Activated T-cell treated with anti-CD3 and anti-CD28 coated beads, Interleukin-2, amount 50 U/mL, for 48 hours (primary cell): ENCODE data around the gene HSP90AA1.

Experiments
- DNase-seq, 2 experiments: peaks; one replicate each; pipeline ENCODE4 v3.0.0-alpha.2; 2020

Gene HSP90AA1

GRCh38 chr14:102037686-102038085 is 49.2 kb downstream of the HSP90AA1 start:
- DNase-seq: no peak

GRCh38 chr14:102035914-102036313 is 50.9 kb downstream of the HSP90AA1 start:
- no peak for DNase-seq

- DNase-seq: no peak
These were observed 52.5 kb downstream of the HSP90AA1 start for GRCh38 chr14:102034301-102034700.

- no peak for DNase-seq
These were observed 53.6 kb downstream of the HSP90AA1 start for GRCh38 chr14:102033241-102033640.
